Panc1 (cell line): Measurements from ENCODE around the gene ST3GAL6. TPM values are rescaled to one million over a fixed set of nuclear protein-coding genes. Genes with fewer than 3 reads are reported as not detected.

Experiments used
- ATAC-seq: fragments of 200-7000 bp; cut with Tn5 transposase; 2 replicates; pipeline ENCODE4 v1.9.1; 2020; ENCODE audit warnings: mild to moderate bottlenecking, moderate library complexity
- BruUV-seq: library from RNA; stranded (reverse); fragments of 400-500 nt; replicated peaks from 2 replicates; lab custom pipeline; 2021; lab: Mats Ljungman, UMichigan
- CTCF ChIA-PET: fragments of 300-600 bp; sonication (Branson Sonifier 250); formaldehyde crosslinking; loops from one replicate; lab custom pipeline; 2022; ENCODE audit warnings: antibody characterized with exemption; lab: Charles Lee
- POLR2A ChIA-PET: fragments of 300-600 bp; sonication (Branson Sonifier 250); formaldehyde crosslinking; loops from one replicate; lab custom pipeline; 2022; ENCODE audit warnings: antibody characterized with exemption; lab: Charles Lee
- DNase-seq: peaks from one replicate; pipeline ENCODE4 v3.0.0-alpha.2; 2010; ENCODE audit warnings: low read depth, low spot score
- H3K27ac ChIP-seq: 2 replicates; pipeline ENCODE4 v1.5.1; 2011; ENCODE audit warnings: mild to moderate bottlenecking, low read length, inconsistent platforms
- H3K27me3 ChIP-seq: fragments of 200-500 bp; sonication (Bioruptor generic); 2 replicates; pipeline ENCODE4 v1.6.0; 2014; ENCODE audit warnings: low read length, inconsistent platforms; ENCODE audit not compliant: control insufficient read depth, insufficient read depth
- H3K36me3 ChIP-seq: fragments of 200-500 bp; sonication (Bioruptor generic); 2 replicates; pipeline ENCODE4 v1.5.1; 2014; ENCODE audit warnings: inconsistent platforms, mild to moderate bottlenecking, low read length, moderate library complexity; ENCODE audit not compliant: control insufficient read depth, insufficient read depth
- H3K4me1 ChIP-seq: 2 replicates; pipeline ENCODE4 v1.5.1; 2011; ENCODE audit warnings: inconsistent platforms, mild to moderate bottlenecking, low read length, moderate library complexity; ENCODE audit not compliant: control insufficient read depth, insufficient read depth
- H3K4me3 ChIP-seq, 2 experiments: 2 replicates each; pipeline ENCODE4 v1.5.1; 2011 to 2012; ENCODE audit warnings: low read depth in 2 of 2, low read length in 2 of 2, mild to moderate bottlenecking in 2 of 2, inconsistent platforms in 1 of 2, moderate library complexity in 1 of 2
- H3K9me3 ChIP-seq: fragments of 200-500 bp; sonication (Bioruptor generic); 2 replicates; pipeline ENCODE4 v1.5.1; 2014; ENCODE audit warnings: low read depth, mild to moderate bottlenecking, inconsistent platforms, low read length, moderate library complexity; ENCODE audit not compliant: control insufficient read depth, insufficient read depth
- POLR2AphosphoS5 ChIP-seq: IDR thresholded peaks from 2 replicates; pipeline ENCODE4 v1.6.1; 2012; ENCODE audit warnings: mild to moderate bottlenecking, low read depth, low read length, moderate library complexity
- SIN3A ChIP-seq: IDR thresholded peaks from 2 replicates; pipeline ENCODE4 v1.6.1; 2012; ENCODE audit warnings: low read depth, mild to moderate bottlenecking, low read length, moderate library complexity, borderline replicate concordance; ENCODE audit not compliant: insufficient read depth
- TCF7L2 ChIP-seq: IDR thresholded peaks from 2 replicates; pipeline ENCODE4 v1.6.1; 2011; ENCODE audit warnings: mild to moderate bottlenecking, low read depth, low read length, inconsistent platforms
- in situ Hi-C: cut with HindIII; loops from 2 replicates; pipeline ENCODE4 v1.10.0; 2016; ENCODE audit warnings: low sequenced_read_pairs, low pct_unique_long_range_greater_than_20kb
- intact Hi-C: fragments of 100-400 bp; cut with micrococcal nuclease; formaldehyde crosslinking; loops from one replicate; pipeline ENCODE4 v1.10.0; 2022; ENCODE audit not compliant: unreplicated experiment
- total RNA-seq: library from RNA; stranded (reverse); gene quantifications from one replicate; pipeline ENCODE4 v1.2.1, GENCODE V29; 2021; ENCODE audit not compliant: unreplicated experiment
- TF ChIP-seq, protein P1 (sequence below): fragments of 450-650 bp; IDR thresholded peaks from 2 replicates; pipeline ENCODE4 v1.5.1; 2017; ENCODE audit warnings: mild to moderate bottlenecking
- TF ChIP-seq, protein P2 (sequence below), 2 experiments: IDR thresholded peaks; 2 replicates each; pipeline ENCODE4 v1.6.1; 2011 to 2012; ENCODE audit warnings: low read depth in 2 of 2, control low read depth in 1 of 2, low read length in 1 of 2, mild to moderate bottlenecking in 1 of 2, moderate library complexity in 1 of 2; ENCODE audit not compliant: insufficient read depth in 1 of 2

The ST3GAL6 gene
- total RNA-seq, 1 experiment from 2014 or later: 0.15 TPM

GRCh38 chr3:98765721-98766120 lies 2.6 kb downstream of the ST3GAL6 start:
- no peak for ATAC-seq
- CTCF ChIA-PET: no interaction called here
- no peaks in the 10 kb centered on the region for H3K4me1 ChIP-seq
- H3K27me3 ChIP-seq: peaks cover 15% of the 10 kb centered on the region; the same call in 1 of the 2 replicates
- intact Hi-C loops (no loop called here), in situ Hi-C loops (no loop called here)
- POLR2A ChIA-PET: no interaction called here
- TF ChIP-seq, protein P1, sequence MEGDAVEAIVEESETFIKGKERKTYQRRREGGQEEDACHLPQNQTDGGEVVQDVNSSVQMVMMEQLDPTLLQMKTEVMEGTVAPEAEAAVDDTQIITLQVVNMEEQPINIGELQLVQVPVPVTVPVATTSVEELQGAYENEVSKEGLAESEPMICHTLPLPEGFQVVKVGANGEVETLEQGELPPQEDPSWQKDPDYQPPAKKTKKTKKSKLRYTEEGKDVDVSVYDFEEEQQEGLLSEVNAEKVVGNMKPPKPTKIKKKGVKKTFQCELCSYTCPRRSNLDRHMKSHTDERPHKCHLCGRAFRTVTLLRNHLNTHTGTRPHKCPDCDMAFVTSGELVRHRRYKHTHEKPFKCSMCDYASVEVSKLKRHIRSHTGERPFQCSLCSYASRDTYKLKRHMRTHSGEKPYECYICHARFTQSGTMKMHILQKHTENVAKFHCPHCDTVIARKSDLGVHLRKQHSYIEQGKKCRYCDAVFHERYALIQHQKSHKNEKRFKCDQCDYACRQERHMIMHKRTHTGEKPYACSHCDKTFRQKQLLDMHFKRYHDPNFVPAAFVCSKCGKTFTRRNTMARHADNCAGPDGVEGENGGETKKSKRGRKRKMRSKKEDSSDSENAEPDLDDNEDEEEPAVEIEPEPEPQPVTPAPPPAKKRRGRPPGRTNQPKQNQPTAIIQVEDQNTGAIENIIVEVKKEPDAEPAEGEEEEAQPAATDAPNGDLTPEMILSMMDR: no peak
- TF ChIP-seq SIN3A (no peak), TCF7L2 (no peak), POLR2AphosphoS5 (no peak)
- TF ChIP-seq, protein P2, sequence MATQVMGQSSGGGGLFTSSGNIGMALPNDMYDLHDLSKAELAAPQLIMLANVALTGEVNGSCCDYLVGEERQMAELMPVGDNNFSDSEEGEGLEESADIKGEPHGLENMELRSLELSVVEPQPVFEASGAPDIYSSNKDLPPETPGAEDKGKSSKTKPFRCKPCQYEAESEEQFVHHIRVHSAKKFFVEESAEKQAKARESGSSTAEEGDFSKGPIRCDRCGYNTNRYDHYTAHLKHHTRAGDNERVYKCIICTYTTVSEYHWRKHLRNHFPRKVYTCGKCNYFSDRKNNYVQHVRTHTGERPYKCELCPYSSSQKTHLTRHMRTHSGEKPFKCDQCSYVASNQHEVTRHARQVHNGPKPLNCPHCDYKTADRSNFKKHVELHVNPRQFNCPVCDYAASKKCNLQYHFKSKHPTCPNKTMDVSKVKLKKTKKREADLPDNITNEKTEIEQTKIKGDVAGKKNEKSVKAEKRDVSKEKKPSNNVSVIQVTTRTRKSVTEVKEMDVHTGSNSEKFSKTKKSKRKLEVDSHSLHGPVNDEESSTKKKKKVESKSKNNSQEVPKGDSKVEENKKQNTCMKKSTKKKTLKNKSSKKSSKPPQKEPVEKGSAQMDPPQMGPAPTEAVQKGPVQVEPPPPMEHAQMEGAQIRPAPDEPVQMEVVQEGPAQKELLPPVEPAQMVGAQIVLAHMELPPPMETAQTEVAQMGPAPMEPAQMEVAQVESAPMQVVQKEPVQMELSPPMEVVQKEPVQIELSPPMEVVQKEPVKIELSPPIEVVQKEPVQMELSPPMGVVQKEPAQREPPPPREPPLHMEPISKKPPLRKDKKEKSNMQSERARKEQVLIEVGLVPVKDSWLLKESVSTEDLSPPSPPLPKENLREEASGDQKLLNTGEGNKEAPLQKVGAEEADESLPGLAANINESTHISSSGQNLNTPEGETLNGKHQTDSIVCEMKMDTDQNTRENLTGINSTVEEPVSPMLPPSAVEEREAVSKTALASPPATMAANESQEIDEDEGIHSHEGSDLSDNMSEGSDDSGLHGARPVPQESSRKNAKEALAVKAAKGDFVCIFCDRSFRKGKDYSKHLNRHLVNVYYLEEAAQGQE (IDR thresholded peaks at IDR 0.05; ENCODE audit: insufficient read depth in 1 of 2, low read depth in 2 of 2, low read length in 1 of 2): no peak
- DNase-seq: no peak
- H3K4me3 ChIP-seq: no peak overlapping the region
- no TSS peak for BruUV-seq
- no peaks in the 10 kb centered on the region for H3K9me3 ChIP-seq
- H3K36me3 ChIP-seq: no peaks in the 10 kb centered on the region
- H3K27ac ChIP-seq: no peak overlapping the region

DNA sequence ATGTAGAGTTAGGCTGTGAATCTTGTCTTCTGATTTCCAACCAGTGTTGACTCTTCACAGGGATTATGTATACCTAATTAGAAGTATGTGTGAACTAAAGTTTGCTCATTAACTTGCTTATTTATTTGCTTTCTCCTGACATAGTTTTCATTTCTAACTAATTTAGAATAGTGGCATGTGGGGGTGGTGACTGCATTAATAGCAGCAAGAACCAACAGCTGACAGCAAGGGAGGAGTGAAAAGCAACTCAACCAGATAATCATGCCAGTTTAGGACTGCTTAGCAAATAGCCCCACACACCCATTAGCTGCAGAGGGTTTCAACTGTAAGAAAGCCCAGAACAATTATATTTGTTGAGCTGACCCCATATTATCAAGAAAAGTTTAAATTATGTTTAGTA lies 3.8 kb downstream of the ST3GAL6 start:
- no peaks in the 10 kb centered on the region for H3K4me1 ChIP-seq
- H3K27ac ChIP-seq: no peak overlapping the region
- no peaks in the 10 kb centered on the region for H3K9me3 ChIP-seq
- DNase-seq (no peak), ATAC-seq (no peak)
- H3K36me3 ChIP-seq: no peaks in the 10 kb centered on the region
- H3K27me3 ChIP-seq: peaks cover 15% of the 10 kb centered on the region; the same call in 1 of the 2 replicates
- TF ChIP-seq, protein P2 (IDR thresholded peaks at IDR 0.05; ENCODE audit: insufficient read depth in 1 of 2, low read depth in 2 of 2, low read length in 1 of 2): no peak
- TF ChIP-seq, protein P1: no peak
- TF ChIP-seq SIN3A: no peak
- TF ChIP-seq POLR2AphosphoS5: no peak
- no peak for TF ChIP-seq TCF7L2
- intact Hi-C loops (no loop called here), in situ Hi-C loops (no loop called here)
- ChIA-PET POLR2A (no interaction called here), CTCF (no interaction called here)
- no TSS peak for BruUV-seq
- H3K4me3 ChIP-seq: no peak overlapping the region
